H9 (cell line): ENCODE results near the gene NACAD. TPM values are rescaled to one million over a fixed set of nuclear protein-coding genes. Genes with fewer than 3 reads are reported as not detected.

Experiments
- DNase-seq: peaks from one replicate; pipeline ENCODE4 v3.0.0-alpha.2; 2017
- H2AFZ ChIP-seq: one replicate; pipeline ENCODE4 v1.6.1; 2013; ENCODE audit warnings: mild to moderate bottlenecking, low read length, control low read depth, moderate library complexity
- H2AK5ac ChIP-seq: 2 replicates; pipeline ENCODE4 v1.6.1; 2013; ENCODE audit warnings: low read length, control low read depth, mixed read lengths; ENCODE audit not compliant: insufficient read length
- H2BK120ac ChIP-seq: one replicate; pipeline ENCODE4 v1.6.1; 2013; ENCODE audit warnings: low read depth, mild to moderate bottlenecking, low read length, control low read depth, inconsistent platforms; ENCODE audit not compliant: poor library complexity, severe bottlenecking
- H2BK12ac ChIP-seq: 2 replicates; pipeline ENCODE4 v1.6.1; 2013; ENCODE audit warnings: low read length, control low read depth, mixed read lengths, low read depth; ENCODE audit not compliant: insufficient read length
- H2BK15ac ChIP-seq: 2 replicates; pipeline ENCODE4 v1.6.1; 2013; ENCODE audit warnings: low read depth, low read length, control low read depth
- H2BK20ac ChIP-seq: one replicate; pipeline ENCODE4 v1.6.1; 2013; ENCODE audit warnings: low read depth, mild to moderate bottlenecking, low read length, control low read depth, inconsistent platforms; ENCODE audit not compliant: poor library complexity, severe bottlenecking
- H2BK5ac ChIP-seq: 2 replicates; pipeline ENCODE4 v1.6.1; 2013; ENCODE audit warnings: low read length, control low read depth, mixed read lengths; ENCODE audit not compliant: insufficient read length
- H3K14ac ChIP-seq: 2 replicates; pipeline ENCODE4 v1.6.1; 2013; ENCODE audit warnings: low read length, control low read depth; ENCODE audit not compliant: insufficient read depth
- H3K18ac ChIP-seq: 2 replicates; pipeline ENCODE4 v1.6.1; 2013; ENCODE audit warnings: low read depth, mild to moderate bottlenecking, mixed read lengths, low read length, control low read depth; ENCODE audit not compliant: insufficient read length
- H3K23ac ChIP-seq: 2 replicates; pipeline ENCODE4 v1.6.1; 2013; ENCODE audit warnings: low read length, control low read depth, mixed read lengths, low read depth; ENCODE audit not compliant: insufficient read length
- H3K23me2 ChIP-seq: 2 replicates; pipeline ENCODE4 v1.6.1; 2013; ENCODE audit warnings: low read depth, mild to moderate bottlenecking, mixed read lengths, low read length, control low read depth; ENCODE audit not compliant: insufficient read length, poor library complexity, severe bottlenecking
- H3K27ac ChIP-seq: 2 replicates; pipeline ENCODE4 v1.5.1; 2013; ENCODE audit warnings: low read length, control low read depth, mixed read lengths, low read depth; ENCODE audit not compliant: insufficient read length
- H3K27me3 ChIP-seq: 2 replicates; pipeline ENCODE4 v1.6.1; 2013; ENCODE audit warnings: low read length, control low read depth, inconsistent platforms; ENCODE audit not compliant: insufficient read depth
- H3K4ac ChIP-seq: 2 replicates; pipeline ENCODE4 v1.6.1; 2013; ENCODE audit warnings: low read depth, mild to moderate bottlenecking, control low read depth, inconsistent platforms, low read length, moderate library complexity
- H3K4me1 ChIP-seq: 2 replicates; pipeline ENCODE4 v1.6.1; 2013; ENCODE audit warnings: low read length, control low read depth, inconsistent platforms; ENCODE audit not compliant: insufficient read depth
- H3K4me2 ChIP-seq: 2 replicates; pipeline ENCODE4 v1.6.1; 2013; ENCODE audit warnings: low read length, control low read depth, mixed read lengths; ENCODE audit not compliant: insufficient read length, insufficient read depth
- H3K56ac ChIP-seq: 2 replicates; pipeline ENCODE4 v1.6.1; 2013; ENCODE audit warnings: low read depth, mild to moderate bottlenecking, mixed read lengths, low read length, control low read depth; ENCODE audit not compliant: insufficient read length
- H3K79me1 ChIP-seq: 2 replicates; pipeline ENCODE4 v1.6.1; 2013; ENCODE audit warnings: low read depth, mild to moderate bottlenecking, moderate library complexity, low read length, control low read depth, inconsistent platforms; ENCODE audit not compliant: insufficient read depth, poor library complexity, severe bottlenecking
- H3K79me2 ChIP-seq: 2 replicates; pipeline ENCODE4 v1.6.1; 2013; ENCODE audit warnings: low read length, control low read depth, inconsistent platforms; ENCODE audit not compliant: insufficient read depth
- H3K9ac ChIP-seq: 2 replicates; pipeline ENCODE4 v1.6.1; 2013; ENCODE audit warnings: low read length, control low read depth, mixed read lengths; ENCODE audit not compliant: insufficient read length; ENCODE audit errors: extremely low read depth
- H3K9me3 ChIP-seq: one replicate; pipeline ENCODE4 v1.6.1; 2013; ENCODE audit warnings: low read depth, low read length, inconsistent platforms; ENCODE audit not compliant: control insufficient read depth
- H3T11ph ChIP-seq: one replicate; pipeline ENCODE4 v1.6.1; 2013; ENCODE audit warnings: mild to moderate bottlenecking, low read length, control low read depth, inconsistent platforms
- H4K20me1 ChIP-seq: one replicate; pipeline ENCODE4 v1.6.1; 2013; ENCODE audit not compliant: control insufficient read depth, insufficient read length, insufficient read depth
- H4K5ac ChIP-seq: 2 replicates; pipeline ENCODE4 v1.6.1; 2013; ENCODE audit warnings: low read depth, mild to moderate bottlenecking, mixed read lengths, low read length, control low read depth; ENCODE audit not compliant: insufficient read length
- H4K8ac ChIP-seq: replicated peaks from 2 replicates; pipeline ENCODE4 v1.6.1; 2013; ENCODE audit warnings: low read length, control low read depth, mixed read lengths, low read depth; ENCODE audit not compliant: insufficient read length
- H4K91ac ChIP-seq: 2 replicates; pipeline ENCODE4 v1.6.1; 2013; ENCODE audit warnings: low read depth, mild to moderate bottlenecking, moderate library complexity, mixed read lengths, low read length, control low read depth; ENCODE audit not compliant: insufficient read length
- H3K27ac Mint-ChIP-seq, 3 experiments: 2 replicates in 2 of 3; 3 replicates in 1 of 3; pipeline ENCODE4 v1.8.0; 2020 to 2021; ENCODE audit warnings: mixed read lengths in 3 of 3, mild to moderate bottlenecking in 1 of 3, moderate library complexity in 1 of 3
- H3K27me3 Mint-ChIP-seq: 2 replicates; pipeline ENCODE4 v1.8.0; 2021; ENCODE audit warnings: low read depth, mild to moderate bottlenecking, moderate library complexity, mixed read lengths
- H3K36me3 Mint-ChIP-seq, 3 experiments: 2 replicates in 2 of 3; 3 replicates in 1 of 3; pipeline ENCODE4 v1.8.0; 2020 to 2021; ENCODE audit warnings: low read depth in 3 of 3, mixed read lengths in 3 of 3; ENCODE audit not compliant: insufficient read depth in 1 of 3
- H3K4me1 Mint-ChIP-seq, 2 experiments: 2 replicates each; pipeline ENCODE4 v1.8.0; 2020; ENCODE audit warnings: mixed read lengths in 2 of 2
- H3K4me3 Mint-ChIP-seq, 2 experiments: 2 replicates in 1 of 2; 3 replicates in 1 of 2; pipeline ENCODE4 v1.8.0; 2020 to 2021; ENCODE audit warnings: mild to moderate bottlenecking in 2 of 2, mixed read lengths in 2 of 2, moderate library complexity in 1 of 2
- H3K9me3 Mint-ChIP-seq, 2 experiments: 2 replicates in 1 of 2; 3 replicates in 1 of 2; pipeline ENCODE4 v1.8.0; 2020; ENCODE audit warnings: mild to moderate bottlenecking in 2 of 2, mixed read lengths in 2 of 2, moderate library complexity in 1 of 2
- CTCF ChIP-seq: fragments of 200-600 bp; sonication (generic); conservative IDR thresholded peaks from 3 replicates; pipeline ENCODE4 v1.8.0; 2021; ENCODE audit warnings: antibody characterized with exemption, mild to moderate bottlenecking
- WGBS: extraction: QIAGEN DNeasy Blood & Tissue Kit; methylation state at CpG from one replicate; pipeline ENCODE4 v1.1.7; 2013; ENCODE audit warnings: missing lambda C conversion rate, low lambda C conversion rate, mixed read lengths; ENCODE audit not compliant: insufficient read length; ENCODE audit errors: extremely low coverage; 5-methylcytosine and 5-hydroxymethylcytosine counted together
- total RNA-seq: library from RNA; stranded (reverse); gene quantifications from 2 replicates; pipeline ENCODE4 v1.2.1, GENCODE V29; 2021

NACAD gene
- total RNA-seq, 1 experiment from 2014 or later = 8.0 TPM

- no peak overlapping the region for H3K23ac ChIP-seq
- H2BK5ac ChIP-seq = no peak overlapping the region
- no peak overlapping the region for H3K14ac ChIP-seq
- no peaks in the 10 kb centered on the region for H3K9me3 ChIP-seq
- H3K79me2 ChIP-seq = peaks cover 16% of the 10 kb centered on the region; the same call in 1 of the 2 replicates
- Mint-ChIP-seq H3K27ac (no peak overlapping the region; a peak in 1 of 7 replicates), H3K9me3 (peaks cover 0 to 4% of the 10 kb centered on the region in 2 experiments; a peak in 1 of 5 replicates), H3K27me3 (no peaks in the 10 kb centered on the region), H3K4me1 (peaks cover 6 to 7% of the 10 kb centered on the region in 2 experiments), H3K4me3 (no peak overlapping the region), H3K36me3 (peaks cover 40 to 74% (median 69%) of the 10 kb centered on the region in 3 experiments; a peak in 6 of 7 replicates)
- H3K79me1 ChIP-seq = peaks cover 10% of the 10 kb centered on the region
- H4K8ac ChIP-seq = no peak overlapping the region
- H3K27me3 ChIP-seq = no peaks in the 10 kb centered on the region
- no peak overlapping the region for H3K9ac ChIP-seq
- no peak overlapping the region for H3K4me2 ChIP-seq
- no peak overlapping the region for H3K18ac ChIP-seq
- H2AK5ac ChIP-seq = no peak overlapping the region
- no peak overlapping the region for H3K56ac ChIP-seq
- no peak overlapping the region for H2BK12ac ChIP-seq
- no peaks in the 10 kb centered on the region for H4K20me1 ChIP-seq
- no peaks in the 10 kb centered on the region for H3K23me2 ChIP-seq
- H2BK120ac ChIP-seq = no peak overlapping the region
- H2BK20ac ChIP-seq = no peak overlapping the region
- WGBS = no CpG with 5 or more reads among the region's 3 CpGs
- no peak overlapping the region for H3K4ac ChIP-seq
- H4K5ac ChIP-seq = no peak overlapping the region
- H3K27ac ChIP-seq = no peak overlapping the region
- TF ChIP-seq CTCF = no peak
- no peak overlapping the region for H4K91ac ChIP-seq
- no peak overlapping the region for H2BK15ac ChIP-seq
- no peaks in the 10 kb centered on the region for H3K4me1 ChIP-seq
- no peak overlapping the region for H3T11ph ChIP-seq
- DNase-seq = no peak
- H2AFZ ChIP-seq = no peak overlapping the region
These were observed 18.6 kb upstream of the NACAD start for GRCh38 chr7:45107356-45107755.
